Karpas-422 (cell line): ENCODE data around the gene GPR17. TPM values are rescaled to one million over a fixed set of nuclear protein-coding genes. Genes with fewer than 3 reads are reported as not detected.

Source experiments
- DNase-seq: peaks from one replicate; pipeline ENCODE4 v3.0.0-alpha.2; 2015
- H2AFZ ChIP-seq: fragments of 200-600 bp; sonication (generic); 2 replicates; pipeline ENCODE4 v1.6.1; 2014; ENCODE audit warnings: antibody characterized with exemption, low read length, mixed read lengths
- H3K27ac ChIP-seq: fragments of 200-600 bp; sonication (generic); 2 replicates; pipeline ENCODE4 v1.5.1; 2014; ENCODE audit warnings: mild to moderate bottlenecking, low read length, moderate library complexity
- H3K27me3 ChIP-seq: fragments of 200-600 bp; sonication (generic); 2 replicates; pipeline ENCODE4 v1.6.1; 2014; ENCODE audit warnings: low read length, mixed read lengths
- H3K36me3 ChIP-seq: fragments of 200-600 bp; sonication (generic); 2 replicates; pipeline ENCODE4 v1.6.1; 2014; ENCODE audit warnings: low read length, mixed read lengths; ENCODE audit not compliant: insufficient read depth
- H3K4me1 ChIP-seq: fragments of 200-600 bp; sonication (generic); 2 replicates; pipeline ENCODE4 v1.6.1; 2014; ENCODE audit warnings: mild to moderate bottlenecking, low read length, mixed read lengths
- H3K4me2 ChIP-seq: fragments of 200-600 bp; sonication (generic); 2 replicates; pipeline ENCODE4 v1.6.1; 2014; ENCODE audit warnings: low read length, low read depth, mild to moderate bottlenecking; ENCODE audit not compliant: poor library complexity, severe bottlenecking
- H3K4me3 ChIP-seq: fragments of 200-600 bp; sonication (generic); 2 replicates; pipeline ENCODE4 v1.5.1; 2014; ENCODE audit warnings: mild to moderate bottlenecking, antibody characterized with exemption, low read length, mixed read lengths
- H3K79me2 ChIP-seq: fragments of 200-600 bp; sonication (generic); 2 replicates; pipeline ENCODE4 v1.6.1; 2014; ENCODE audit warnings: mild to moderate bottlenecking, low read length, mixed read lengths
- H3K9ac ChIP-seq: fragments of 200-600 bp; sonication (generic); 2 replicates; pipeline ENCODE4 v1.6.0; 2014; ENCODE audit warnings: low read length
- H3K9me2 ChIP-seq: fragments of 200-600 bp; sonication (generic), shearing (Covaris generic); replicated peaks from 2 replicates; pipeline ENCODE4 v1.6.0; 2014; ENCODE audit warnings: mild to moderate bottlenecking, low read length, moderate library complexity; ENCODE audit not compliant: insufficient read depth
- H3K9me3 ChIP-seq: fragments of 300-700, 200-600 bp; sonication (generic); 2 replicates; pipeline ENCODE4 v1.6.1; 2014; ENCODE audit warnings: low read length, mixed read lengths
- H4K20me1 ChIP-seq: fragments of 200-600 bp; sonication (generic); 2 replicates; pipeline ENCODE4 v1.6.1; 2014; ENCODE audit warnings: mild to moderate bottlenecking, antibody characterized with exemption, low read length, low read depth; ENCODE audit not compliant: insufficient read depth
- total RNA-seq: library from RNA; depleted of rRNA; stranded (reverse); fragments of >200 nt; shearing (Covaris generic); gene quantifications from 2 replicates; pipeline ENCODE4 v1.2.3, GENCODE V29; 2014; ENCODE audit warnings: low replicate concordance

The GPR17 gene
- total RNA-seq, 1 experiment from 2014 or later, result not detected

- Histone ChIP-seq H3K9me2 (no peaks in the 10 kb centered on the region), H3K9ac (no peak overlapping the region), H3K9me3 (no peaks in the 10 kb centered on the region), H3K4me3 (no peak overlapping the region), H2AFZ (no peak overlapping the region), H3K4me1 (no peaks in the 10 kb centered on the region), H3K4me2 (no peak overlapping the region), H3K27ac (no peak overlapping the region), H3K36me3 (no peaks in the 10 kb centered on the region), H3K27me3 (no peaks in the 10 kb centered on the region), H4K20me1 (no peaks in the 10 kb centered on the region), H3K79me2 (no peaks in the 10 kb centered on the region)
- no peak for DNase-seq
These were observed 17.7 kb downstream of the GPR17 start for GRCh38 chr2:127663566-127664064.

GRCh38 chr2:127664065-127664894 lies 18.3 kb downstream of the GPR17 start:
- Histone ChIP-seq H3K27ac (no peak overlapping the region), H3K4me2 (no peak overlapping the region), H3K9ac (no peak overlapping the region), H3K4me1 (no peaks in the 10 kb centered on the region), H2AFZ (no peak overlapping the region), H3K36me3 (no peaks in the 10 kb centered on the region), H3K4me3 (no peak overlapping the region), H3K9me2 (no peaks in the 10 kb centered on the region), H3K79me2 (no peaks in the 10 kb centered on the region), H3K9me3 (no peaks in the 10 kb centered on the region), H4K20me1 (no peaks in the 10 kb centered on the region), H3K27me3 (no peaks in the 10 kb centered on the region)
- no peak for DNase-seq

GRCh38 chr2:127664895-127665225 lies 18.9 kb downstream of the GPR17 start:
- no peaks in the 10 kb centered on the region for H4K20me1 ChIP-seq
- no peak overlapping the region for H2AFZ ChIP-seq
- no peak overlapping the region for H3K27ac ChIP-seq
- H3K4me1 ChIP-seq, result no peaks in the 10 kb centered on the region
- H3K79me2 ChIP-seq, result no peaks in the 10 kb centered on the region
- H3K9me3 ChIP-seq, result no peaks in the 10 kb centered on the region
- DNase-seq, result no peak
- 0 out of 2 replicates have a peak, but pooled peaks cover 1% of the 10 kb centered on the region for H3K27me3 ChIP-seq
- H3K9me2 ChIP-seq, result no peaks in the 10 kb centered on the region
- no peaks in the 10 kb centered on the region for H3K36me3 ChIP-seq
- H3K4me3 ChIP-seq, result no peak overlapping the region
- no peak overlapping the region for H3K4me2 ChIP-seq
- no peak overlapping the region for H3K9ac ChIP-seq

- Histone ChIP-seq H3K79me2 (no peaks in the 10 kb centered on the region), H3K9me2 (no peaks in the 10 kb centered on the region), H4K20me1 (no peaks in the 10 kb centered on the region), H3K36me3 (no peaks in the 10 kb centered on the region), H3K27ac (no peak overlapping the region), H3K4me3 (no peak overlapping the region), H2AFZ (no peak overlapping the region), H3K9ac (no peak overlapping the region), H3K4me1 (no peaks in the 10 kb centered on the region), H3K4me2 (no peak overlapping the region), H3K27me3 (0 out of 2 replicates have a peak, but pooled peaks cover 4% of the 10 kb centered on the region), H3K9me3 (no peaks in the 10 kb centered on the region)
- no peak for DNase-seq
These were observed 19.4 kb downstream of the GPR17 start for GRCh38 chr2:127665267-127665893.

- no peaks in the 10 kb centered on the region for H3K9me2 ChIP-seq
- no peaks in the 10 kb centered on the region for H3K9me3 ChIP-seq
- DNase-seq, result no peak
- no peak overlapping the region for H3K4me2 ChIP-seq
- H3K27ac ChIP-seq, result no peak overlapping the region
- H2AFZ ChIP-seq, result no peak overlapping the region
- 0 out of 2 replicates have a peak, but pooled peaks cover 4% of the 10 kb centered on the region for H3K27me3 ChIP-seq
- H3K36me3 ChIP-seq, result no peaks in the 10 kb centered on the region
- H4K20me1 ChIP-seq, result no peaks in the 10 kb centered on the region
- no peak overlapping the region for H3K9ac ChIP-seq
- H3K4me3 ChIP-seq, result no peak overlapping the region
- H3K79me2 ChIP-seq, result no peaks in the 10 kb centered on the region
- H3K4me1 ChIP-seq, result no peaks in the 10 kb centered on the region
These were observed 23.1 kb downstream of the GPR17 start for GRCh38 chr2:127669056-127669455.

GRCh38 chr2:127670055-127670956 lies 24.4 kb downstream of the GPR17 start:
- H3K36me3 ChIP-seq, result no peaks in the 10 kb centered on the region
- no peaks in the 10 kb centered on the region for H3K9me3 ChIP-seq
- no peak for DNase-seq
- no peak overlapping the region for H3K4me2 ChIP-seq
- no peak overlapping the region for H3K9ac ChIP-seq
- no peaks in the 10 kb centered on the region for H3K9me2 ChIP-seq
- H3K79me2 ChIP-seq, result no peaks in the 10 kb centered on the region
- no peak overlapping the region for H3K27ac ChIP-seq
- H3K4me3 ChIP-seq, result no peak overlapping the region
- no peaks in the 10 kb centered on the region for H4K20me1 ChIP-seq
- H3K4me1 ChIP-seq, result no peaks in the 10 kb centered on the region
- no peak overlapping the region for H2AFZ ChIP-seq
- H3K27me3 ChIP-seq, result 0 out of 2 replicates have a peak, but pooled peaks cover 4% of the 10 kb centered on the region

GRCh38 chr2:127670957-127671290 lies 25.0 kb downstream of the GPR17 start:
- Histone ChIP-seq H2AFZ (no peak overlapping the region), H3K4me3 (no peak overlapping the region), H3K27ac (no peak overlapping the region), H4K20me1 (no peaks in the 10 kb centered on the region), H3K79me2 (no peaks in the 10 kb centered on the region), H3K36me3 (no peaks in the 10 kb centered on the region), H3K4me1 (no peaks in the 10 kb centered on the region), H3K9me3 (no peaks in the 10 kb centered on the region), H3K9me2 (no peaks in the 10 kb centered on the region), H3K27me3 (0 out of 2 replicates have a peak, but pooled peaks cover 4% of the 10 kb centered on the region), H3K4me2 (no peak overlapping the region), H3K9ac (no peak overlapping the region)
- no peak for DNase-seq
